ENCODE data around the gene DENND4A. TPM values are rescaled to one million over a fixed set of nuclear protein-coding genes. Genes with fewer than 3 reads are reported as not detected.

The DENND4A gene
- total RNA-seq, 4 donors from 2014 or later = 17.7 to 34.3 (median 25.4) TPM

- no peaks in the 10 kb centered on the region for H3K27me3 ChIP-seq
- intact Hi-C loops (cut with DNase I) = no loop called here
- H3K9me3 ChIP-seq = no peaks in the 10 kb centered on the region
- DNase-seq (ENCODE audit: extremely low spot score) = no peak
- H3K4me1 ChIP-seq = peaks cover 0 to 31% (median 29%) of the 10 kb centered on the region in 4 donors
- H3K36me3 ChIP-seq = no peaks in the 10 kb centered on the region
- WGBS = 67% methylated on average over 3 of the region's 3 CpGs
- no peak overlapping the region for H3K4me3 ChIP-seq
- TF ChIP-seq POLR2A (IDR thresholded peaks at IDR 0.05; ENCODE audit: low read depth) = no peak
- TF ChIP-seq CTCF (IDR thresholded peaks at IDR 0.05) = no peak
- no peak for TF ChIP-seq EP300 (IDR thresholded peaks at IDR 0.05)
- TF ChIP-seq POLR2AphosphoS5 (IDR thresholded peaks at IDR 0.05) = no peak
- H3K27ac ChIP-seq (replicated peaks in 1 of 4) = no peak overlapping the region
Observed at GRCh38 chr15:65766422-65767263, 25.4 kb downstream of the DENND4A start.

DNA sequence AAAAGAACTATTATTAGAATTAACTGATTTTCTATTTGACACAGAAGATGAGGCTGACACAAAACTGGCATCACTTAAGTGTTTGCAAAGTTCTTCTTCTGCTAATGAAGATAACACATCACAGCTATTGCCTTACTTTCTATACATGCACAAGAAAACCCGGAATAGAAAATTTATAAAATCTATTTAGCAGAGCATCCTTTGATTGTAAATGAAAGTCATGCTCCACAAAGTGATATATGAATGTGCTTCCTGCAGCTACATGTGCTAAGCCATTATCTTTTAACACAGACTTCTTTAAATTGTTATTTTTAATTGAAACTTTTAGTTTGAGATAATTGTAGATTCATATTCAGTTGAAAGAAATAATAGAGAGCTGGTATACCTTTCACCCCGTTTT lies 27.0 kb downstream of the DENND4A start:
- H3K4me3 ChIP-seq = no peak overlapping the region
- peaks cover 0 to 5% (median 0%) of the 10 kb centered on the region in 4 donors for H3K36me3 ChIP-seq
- no peaks in the 10 kb centered on the region for H3K27me3 ChIP-seq
- intact Hi-C loops (cut with DNase I) = no loop called here
- WGBS = 56% methylated on average over 2 of the region's 2 CpGs
- no peak for TF ChIP-seq EP300 (IDR thresholded peaks at IDR 0.05)
- TF ChIP-seq POLR2AphosphoS5 (IDR thresholded peaks at IDR 0.05) = no peak
- TF ChIP-seq POLR2A (IDR thresholded peaks at IDR 0.05; ENCODE audit: low read depth) = no peak
- TF ChIP-seq CTCF (IDR thresholded peaks at IDR 0.05) = no peak
- no peak for DNase-seq (ENCODE audit: extremely low spot score)
- H3K27ac ChIP-seq (replicated peaks in 1 of 4) = no peak overlapping the region
- H3K9me3 ChIP-seq = no peaks in the 10 kb centered on the region
- peaks cover 0 to 31% (median 29%) of the 10 kb centered on the region in 4 donors for H3K4me1 ChIP-seq

DNA sequence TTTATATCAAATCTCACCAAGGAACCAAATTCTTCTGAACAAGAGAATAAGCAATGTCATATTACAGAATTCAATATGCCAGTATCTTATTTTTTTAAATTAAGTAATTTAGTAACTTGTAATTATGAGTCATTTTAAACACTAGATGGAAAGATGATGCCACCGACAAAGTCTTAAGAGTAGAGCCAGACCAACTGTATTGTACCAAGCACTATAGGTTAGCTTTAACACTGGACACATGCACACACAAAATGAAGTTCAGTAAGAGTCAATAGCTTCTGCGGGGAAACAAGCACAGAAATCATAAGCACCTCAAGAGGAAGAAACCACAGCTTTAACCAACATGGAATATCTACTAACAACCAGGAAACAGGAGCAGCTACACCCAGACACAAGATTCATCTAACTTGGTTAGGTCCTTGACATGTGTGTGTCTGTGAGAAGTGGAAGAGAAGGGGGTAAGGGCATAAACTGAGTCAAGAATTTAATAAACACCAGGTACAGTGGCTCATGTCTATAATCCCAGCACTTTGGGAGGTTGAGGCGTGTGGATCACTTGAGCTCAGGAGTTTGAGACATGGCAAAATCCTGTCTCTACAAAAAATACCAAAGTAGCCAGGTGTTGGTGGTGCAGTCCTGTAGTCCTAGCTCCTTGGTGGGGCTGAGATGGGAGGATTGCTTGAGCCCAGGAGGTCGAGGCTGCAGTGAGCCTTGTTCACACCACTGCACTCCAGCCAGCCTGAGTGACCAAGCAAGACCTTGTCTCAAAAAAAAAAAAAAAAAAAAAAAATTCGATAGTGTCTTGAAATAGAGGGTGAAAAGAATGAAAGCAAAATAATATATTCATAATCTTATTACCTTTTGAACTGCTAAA lies 28.9 kb downstream of the DENND4A start:
- Histone ChIP-seq H3K4me1 (peaks cover 0 to 25% (median 22%) of the 10 kb centered on the region in 4 donors), H3K36me3 (peaks cover 0 to 15% (median 0%) of the 10 kb centered on the region in 4 donors), H3K27me3 (no peaks in the 10 kb centered on the region), H3K27ac (replicated peaks in 1 of 4) (no peak overlapping the region), H3K9me3 (no peaks in the 10 kb centered on the region), H3K4me3 (no peak overlapping the region)
- 84% methylated on average over 5 of the region's 5 CpGs for WGBS
- no peak for TF ChIP-seq POLR2A (IDR thresholded peaks at IDR 0.05; ENCODE audit: low read depth)
- TF ChIP-seq CTCF (IDR thresholded peaks at IDR 0.05) = no peak
- TF ChIP-seq EP300 (IDR thresholded peaks at IDR 0.05) = no peak
- no peak for TF ChIP-seq POLR2AphosphoS5 (IDR thresholded peaks at IDR 0.05)
- no peak for DNase-seq (ENCODE audit: extremely low spot score)
- intact Hi-C loops (cut with DNase I) = no loop called here

DNA sequence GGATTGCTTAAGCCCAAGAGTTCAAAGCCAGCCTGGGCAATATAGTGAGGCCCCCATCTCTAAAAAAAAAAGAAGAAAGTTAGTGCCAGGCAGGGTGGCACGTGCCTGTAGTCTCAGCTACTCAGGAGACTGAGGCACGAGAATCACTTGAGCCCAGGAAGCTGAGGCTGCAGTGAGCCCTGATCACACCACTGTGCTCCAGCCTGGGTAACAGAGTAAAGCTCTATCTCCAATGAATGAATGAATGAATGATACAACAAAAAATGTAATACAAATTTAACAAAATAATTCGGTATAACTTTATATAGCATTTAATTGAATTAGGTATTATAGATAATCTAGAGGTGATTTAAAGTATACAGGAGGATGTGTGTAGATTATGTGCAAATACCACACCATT lies 29.7 kb downstream of the DENND4A start:
- H3K9me3 ChIP-seq = no peaks in the 10 kb centered on the region
- no peak for TF ChIP-seq CTCF (IDR thresholded peaks at IDR 0.05)
- TF ChIP-seq POLR2A (IDR thresholded peaks at IDR 0.05; ENCODE audit: low read depth) = no peak
- TF ChIP-seq POLR2AphosphoS5 (IDR thresholded peaks at IDR 0.05) = no peak
- TF ChIP-seq EP300 (IDR thresholded peaks at IDR 0.05) = no peak
- DNase-seq (ENCODE audit: extremely low spot score) = no peak
- intact Hi-C loops (cut with DNase I) = no loop called here
- 97% methylated on average over 3 of the region's 3 CpGs for WGBS
- H3K36me3 ChIP-seq = peaks cover 0 to 20% (median 0%) of the 10 kb centered on the region in 4 donors
- H3K27me3 ChIP-seq = no peaks in the 10 kb centered on the region
- no peak overlapping the region for H3K4me3 ChIP-seq
- H3K27ac ChIP-seq (replicated peaks in 1 of 4) = no peak overlapping the region
- peaks cover 0 to 24% (median 20%) of the 10 kb centered on the region in 4 donors for H3K4me1 ChIP-seq
